DMS53 treated with DMSO at 0.1 percent for 48 hours (cell line): ENCODE measurements around the gene ZFYVE28.
"Not testable (repeated sequence)": the region's sequence is repeated elsewhere in the genome, so short reads cannot be mapped to it uniquely, and the experiment has no call there.

Experiments used
- DNase-seq: peaks from one replicate; lab custom pipeline; 2025; ENCODE audit not compliant: unreplicated experiment; lab: John Stamatoyannopoulos, UW

ZFYVE28 gene

GRCh38 chr4:2393353-2394270 is 24.8 kb downstream of the ZFYVE28 start:
- DNase-seq: no peak

- DNase-seq: no peak
Observed at GRCh38 chr4:2390784-2391421, 27.5 kb downstream of the ZFYVE28 start.

- no peak for DNase-seq
Observed at GRCh38 chr4:2390146-2390545, 28.3 kb downstream of the ZFYVE28 start.

- DNase-seq: no peak
Observed at GRCh38 chr4:2389691-2390090, 28.8 kb downstream of the ZFYVE28 start.

- no peak for DNase-seq
Observed at GRCh38 chr4:2388429-2389182, 29.8 kb downstream of the ZFYVE28 start.

- no peak for DNase-seq
Observed at GRCh38 chr4:2387829-2388228, 30.6 kb downstream of the ZFYVE28 start.

- no peak for DNase-seq
Observed at GRCh38 chr4:2387218-2387617, 31.2 kb downstream of the ZFYVE28 start.

- no peak for DNase-seq
Observed at GRCh38 chr4:2386717-2387116, 31.7 kb downstream of the ZFYVE28 start.

- DNase-seq: no peak
Observed at GRCh38 chr4:2385516-2385915, 32.9 kb downstream of the ZFYVE28 start.

GRCh38 chr4:2384245-2384644 is 34.2 kb downstream of the ZFYVE28 start:
- no peak for DNase-seq

GRCh38 chr4:2383760-2384159 is 34.7 kb downstream of the ZFYVE28 start:
- no peak for DNase-seq

GRCh38 chr4:2383220-2383631 is 35.2 kb downstream of the ZFYVE28 start:
- not testable (repeated sequence) for DNase-seq

- not testable (repeated sequence) for DNase-seq
Observed at GRCh38 chr4:2382769-2383202, 35.7 kb downstream of the ZFYVE28 start.

- not testable (repeated sequence) for DNase-seq
Observed at GRCh38 chr4:2380589-2380988, 37.9 kb downstream of the ZFYVE28 start.

- DNase-seq: no peak
Observed at GRCh38 chr4:2378898-2379297, 39.5 kb downstream of the ZFYVE28 start.

- no peak for DNase-seq
Observed at GRCh38 chr4:2378401-2378800, 40.0 kb downstream of the ZFYVE28 start.

GRCh38 chr4:2377241-2377640 is 41.2 kb downstream of the ZFYVE28 start:
- DNase-seq: no peak

GRCh38 chr4:2375427-2375826 is 43.0 kb downstream of the ZFYVE28 start:
- no peak for DNase-seq

GRCh38 chr4:2373532-2373931 is 44.9 kb downstream of the ZFYVE28 start:
- no peak for DNase-seq

GRCh38 chr4:2372488-2373030 is 45.9 kb downstream of the ZFYVE28 start:
- DNase-seq: no peak

- DNase-seq: no peak
Observed at GRCh38 chr4:2371765-2372487, 46.5 kb downstream of the ZFYVE28 start.
